Epithelial cell of esophagus (primary cell): Measurements from ENCODE around the gene GNG8.

Experiments
- DNase-seq: peaks from one replicate; pipeline ENCODE4 v3.0.0; 2010; ENCODE audit warnings: low read depth
- H3K4me3 ChIP-seq: 2 replicates; pipeline ENCODE4 v1.5.1; 2011; ENCODE audit warnings: mild to moderate bottlenecking, low read length, control low read depth
- TF ChIP-seq, protein P1 (sequence below): IDR thresholded peaks from 2 replicates; pipeline ENCODE4 v1.5.1; 2011; ENCODE audit warnings: low read depth, mild to moderate bottlenecking, low read length, control low read depth, inconsistent platforms; ENCODE audit not compliant: insufficient read depth; ENCODE audit errors: missing control alignments

Gene GNG8

DNA sequence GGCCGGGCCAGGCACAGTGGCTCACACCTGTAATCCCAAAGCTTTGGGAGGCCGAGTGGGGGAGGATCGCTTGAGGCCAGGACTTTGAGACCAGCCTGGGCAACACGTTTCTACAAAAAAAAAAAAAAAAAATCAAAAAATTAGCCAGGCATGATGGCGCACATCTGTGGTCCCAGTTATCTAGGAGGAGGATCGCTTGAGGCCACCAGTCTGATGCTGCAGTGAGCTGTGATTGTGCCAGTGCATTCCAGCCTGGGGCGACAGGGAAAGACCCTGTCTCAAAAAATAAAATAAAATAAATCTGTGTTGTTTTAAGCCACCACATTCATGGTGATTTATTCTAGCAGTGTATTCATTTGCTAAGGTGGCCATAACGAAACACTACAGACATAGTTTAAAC lies 29.1 kb upstream of the GNG8 start:
- no peak overlapping the region for H3K4me3 ChIP-seq
- TF ChIP-seq, protein P1, sequence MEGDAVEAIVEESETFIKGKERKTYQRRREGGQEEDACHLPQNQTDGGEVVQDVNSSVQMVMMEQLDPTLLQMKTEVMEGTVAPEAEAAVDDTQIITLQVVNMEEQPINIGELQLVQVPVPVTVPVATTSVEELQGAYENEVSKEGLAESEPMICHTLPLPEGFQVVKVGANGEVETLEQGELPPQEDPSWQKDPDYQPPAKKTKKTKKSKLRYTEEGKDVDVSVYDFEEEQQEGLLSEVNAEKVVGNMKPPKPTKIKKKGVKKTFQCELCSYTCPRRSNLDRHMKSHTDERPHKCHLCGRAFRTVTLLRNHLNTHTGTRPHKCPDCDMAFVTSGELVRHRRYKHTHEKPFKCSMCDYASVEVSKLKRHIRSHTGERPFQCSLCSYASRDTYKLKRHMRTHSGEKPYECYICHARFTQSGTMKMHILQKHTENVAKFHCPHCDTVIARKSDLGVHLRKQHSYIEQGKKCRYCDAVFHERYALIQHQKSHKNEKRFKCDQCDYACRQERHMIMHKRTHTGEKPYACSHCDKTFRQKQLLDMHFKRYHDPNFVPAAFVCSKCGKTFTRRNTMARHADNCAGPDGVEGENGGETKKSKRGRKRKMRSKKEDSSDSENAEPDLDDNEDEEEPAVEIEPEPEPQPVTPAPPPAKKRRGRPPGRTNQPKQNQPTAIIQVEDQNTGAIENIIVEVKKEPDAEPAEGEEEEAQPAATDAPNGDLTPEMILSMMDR: no peak
- no peak for DNase-seq

DNA sequence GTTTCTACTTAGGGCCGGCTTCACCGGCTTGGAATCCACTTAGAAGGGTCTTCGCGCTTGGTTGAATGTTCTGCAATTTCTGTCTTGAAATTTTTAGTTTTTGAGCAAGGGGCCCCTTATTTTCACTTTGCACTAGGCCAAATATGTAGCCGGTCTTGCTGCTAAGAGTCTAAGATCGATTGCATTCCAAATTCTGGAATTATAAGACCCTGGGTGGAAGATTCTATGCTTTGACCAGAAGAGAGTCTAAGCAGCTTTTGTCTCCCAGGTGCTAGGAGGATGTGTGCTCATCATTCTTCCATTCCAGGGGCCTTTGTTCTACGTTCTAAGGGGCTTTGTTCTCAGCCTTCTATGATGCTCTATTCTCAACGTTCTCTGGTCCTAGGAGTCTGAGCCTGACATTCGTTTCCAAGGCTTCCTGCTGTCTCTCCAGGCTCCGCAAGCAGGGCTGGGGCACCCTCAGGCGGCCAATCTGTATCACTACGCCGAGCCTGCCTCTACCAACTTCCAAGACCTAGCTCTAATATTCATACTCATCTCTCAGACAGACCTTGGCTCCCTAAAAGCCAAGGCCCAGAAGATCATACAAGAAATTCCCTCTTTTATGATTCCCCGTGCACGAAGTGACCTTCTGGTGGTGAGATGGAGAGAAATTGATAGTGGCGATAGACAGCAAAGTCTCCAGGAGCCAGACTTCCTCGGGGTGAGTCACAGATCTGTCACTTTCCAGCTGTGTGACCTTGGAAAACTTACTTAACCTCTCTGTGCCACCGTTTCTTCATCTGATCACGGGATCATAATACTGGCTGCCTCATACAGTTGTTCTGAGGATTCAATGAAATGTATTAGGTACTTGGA lies 26.0 kb upstream of the GNG8 start:
- H3K4me3 ChIP-seq: peak overlapping the region; percentile 31
- DNase-seq: peak; percentile 93
- TF ChIP-seq, protein P1: peak; percentile 97

DNA sequence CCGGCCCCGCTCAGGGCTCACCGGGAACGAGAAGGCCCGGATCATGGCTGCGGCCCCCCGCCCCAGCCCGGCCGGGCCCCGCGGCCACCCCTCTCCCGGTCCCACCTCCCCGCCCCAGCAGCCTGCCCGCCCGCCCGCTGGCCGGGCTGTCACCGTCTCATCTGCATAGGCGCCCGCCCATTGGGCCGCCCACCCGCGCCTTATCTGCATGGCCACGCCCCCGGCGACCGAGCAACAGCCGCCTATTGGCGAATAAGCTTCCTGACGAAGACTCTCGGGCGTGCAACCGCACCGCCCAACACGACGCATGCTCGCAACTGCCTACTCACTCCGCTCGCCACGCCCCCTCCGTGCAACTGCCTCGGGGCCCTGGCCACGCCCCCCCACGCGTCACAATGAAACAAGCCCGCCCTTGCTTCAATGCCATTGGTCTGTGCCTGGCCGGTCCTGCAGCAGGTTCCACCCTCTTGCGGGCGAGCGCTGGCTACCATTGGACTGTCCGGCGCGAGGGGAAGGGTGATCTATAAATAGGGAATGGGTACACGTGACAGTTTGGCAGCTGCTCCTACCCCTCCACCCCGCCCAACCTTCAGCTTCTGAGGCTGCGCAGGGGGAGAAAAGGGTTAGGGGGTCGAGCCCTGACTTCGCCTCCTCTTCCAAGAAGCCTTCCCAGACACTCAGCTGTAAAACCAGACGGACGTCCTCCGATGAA lies 25.2 kb upstream of the GNG8 start, which contains the start of gene DACT3:
Gene DACT3 (minus strand): TSS at position 163 of the 712 bp plus-strand sequence. CDS start 118 bp downstream, at position 45.
- H3K4me3 ChIP-seq: peak within 1 kb of the TSS; percentile 31
- peak; percentile 100 for DNase-seq
- TF ChIP-seq, protein P1: no peak

GRCh38 chr19:46660551-46661019 lies 24.6 kb upstream of the GNG8 start:
- no peak for DNase-seq
- TF ChIP-seq, protein P1: no peak

DNA sequence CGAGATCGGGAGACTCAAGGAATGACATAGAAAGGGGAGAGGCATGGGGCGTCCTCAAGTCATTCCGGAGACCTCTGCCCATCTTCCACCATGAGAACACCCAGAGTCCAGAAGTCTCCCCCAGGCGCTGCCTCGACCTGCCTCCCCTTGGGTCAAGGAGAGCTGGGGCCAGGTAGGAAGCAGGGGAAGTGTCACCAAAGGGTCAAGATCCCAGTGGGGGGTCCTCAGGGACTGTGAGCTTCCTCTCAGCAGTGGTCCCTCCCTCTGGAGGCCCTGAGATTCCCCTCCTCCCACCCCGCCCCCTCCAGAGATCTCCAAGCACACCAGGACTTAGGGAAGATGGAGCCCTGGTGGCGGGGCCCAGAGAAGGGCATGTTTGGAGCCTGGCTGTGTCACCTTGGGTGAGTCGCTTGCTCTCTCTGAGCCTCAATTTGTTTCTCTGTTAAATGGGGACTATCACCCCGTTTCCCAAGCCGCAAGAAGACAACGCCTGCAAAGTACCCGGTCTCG lies 24.1 kb upstream of the GNG8 start:
- no peak for DNase-seq
- H3K4me3 ChIP-seq: no peak overlapping the region
- TF ChIP-seq, protein P1: no peak

More at GRCh38 chr19:46660551-46661019, 24.6 kb upstream of the GNG8 start:
- H3K4me3 ChIP-seq: peak overlapping the region; percentile 20

DNA sequence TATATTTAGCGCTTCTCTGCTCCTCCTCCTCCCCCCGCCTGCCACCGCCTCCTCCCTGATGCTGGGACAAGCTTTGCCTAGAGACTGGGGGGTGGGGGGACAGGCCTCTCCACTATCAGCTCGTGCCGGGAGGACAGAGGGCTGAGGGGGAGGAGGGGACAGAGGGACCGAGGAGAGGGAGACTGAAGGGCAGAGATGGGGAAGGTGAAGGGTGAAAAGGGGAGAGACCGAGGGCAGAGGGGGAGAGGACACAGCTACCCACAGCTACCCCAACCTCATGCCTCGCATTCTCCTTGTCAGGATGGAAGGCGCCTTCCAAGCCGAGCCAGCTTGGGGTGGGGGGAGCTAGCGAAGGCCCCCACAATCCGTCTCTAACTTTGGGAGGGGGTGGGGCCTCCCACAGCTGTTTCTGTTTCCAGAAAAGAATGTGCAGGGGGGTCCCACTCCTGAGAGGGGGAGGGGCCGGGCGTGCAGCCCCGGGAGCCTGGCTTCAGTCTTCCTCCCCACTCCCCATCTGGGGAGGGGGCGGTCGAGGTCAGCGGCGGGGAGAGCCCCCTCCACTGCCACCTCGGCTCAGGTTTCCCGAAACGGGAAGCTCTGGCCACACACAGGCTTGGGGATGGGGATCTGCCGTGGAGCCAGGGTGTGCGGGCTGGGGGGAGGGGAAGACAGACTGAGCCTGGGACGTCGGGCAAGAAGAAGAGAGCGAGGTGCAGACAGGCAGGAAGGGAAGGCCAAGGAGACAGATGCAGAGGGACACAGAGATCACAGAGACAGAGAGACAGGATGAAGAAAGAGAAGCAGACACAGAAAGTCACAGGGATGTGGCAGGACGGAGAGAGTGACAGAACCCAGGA lies 23.4 kb upstream of the GNG8 start:
- H3K4me3 ChIP-seq: no peak overlapping the region
- no peak for DNase-seq
- TF ChIP-seq, protein P1: no peak
